Upper lobe of right lung (tissue), 1 donor: ENCODE data around the gene TCN1. TPM values are rescaled to one million over a fixed set of nuclear protein-coding genes. Genes with fewer than 3 reads are reported as not detected.
"Not testable (repeated sequence)": the region's sequence is repeated elsewhere in the genome, so short reads cannot be mapped to it uniquely, and the experiment has no call there.

Experiments
- ATAC-seq: fragments of 200-7000 bp; cut with Tn5 transposase; one replicate; pipeline ENCODE4 v1.9.1; 2020; ENCODE audit warnings: mild to moderate bottlenecking, moderate library complexity
- DNase-seq: peaks from one replicate; pipeline ENCODE4 v3.0.0-alpha.2; 2020
- H3K27ac ChIP-seq: fragments of 200-600 bp; one replicate; pipeline ENCODE4 v1.8.0; 2022
- H3K27me3 ChIP-seq: fragments of 200-600 bp; one replicate; pipeline ENCODE4 v1.8.0; 2022; ENCODE audit warnings: mild to moderate bottlenecking
- H3K36me3 ChIP-seq: fragments of 200-600 bp; one replicate; pipeline ENCODE4 v1.8.0; 2022
- H3K4me1 ChIP-seq: fragments of 200-600 bp; one replicate; pipeline ENCODE4 v1.8.0; 2022
- H3K4me3 ChIP-seq: fragments of 200-600 bp; one replicate; pipeline ENCODE4 v1.8.0; 2022; ENCODE audit warnings: mild to moderate bottlenecking
- H3K9me3 ChIP-seq: fragments of 200-600 bp; one replicate; pipeline ENCODE4 v1.8.0; 2022
- intact Hi-C: fragments of 100-400 bp; cut with DNase I; formaldehyde crosslinking; loops from one replicate; pipeline ENCODE4 v1.11.0; 2022
- total RNA-seq: library from RNA; stranded (reverse); fragmentation: NEBNext Ultra II Directional; extraction: Animal tissue kit (Norgen Biotek cat#: 25700); gene quantifications from one replicate; pipeline ENCODE4 v1.2.1, GENCODE V29; 2021
- TF ChIP-seq, protein P1 (sequence below): fragments of 200-600 bp; IDR thresholded peaks from one replicate; pipeline ENCODE4 v1.8.0; 2022; ENCODE audit warnings: antibody characterized with exemption
- donor health status: DM: no; HTN: yes; CAD: no; lungs with severe emphysema.

The TCN1 gene
- total RNA-seq, 1 donor from 2014 or later = not detected

DNA sequence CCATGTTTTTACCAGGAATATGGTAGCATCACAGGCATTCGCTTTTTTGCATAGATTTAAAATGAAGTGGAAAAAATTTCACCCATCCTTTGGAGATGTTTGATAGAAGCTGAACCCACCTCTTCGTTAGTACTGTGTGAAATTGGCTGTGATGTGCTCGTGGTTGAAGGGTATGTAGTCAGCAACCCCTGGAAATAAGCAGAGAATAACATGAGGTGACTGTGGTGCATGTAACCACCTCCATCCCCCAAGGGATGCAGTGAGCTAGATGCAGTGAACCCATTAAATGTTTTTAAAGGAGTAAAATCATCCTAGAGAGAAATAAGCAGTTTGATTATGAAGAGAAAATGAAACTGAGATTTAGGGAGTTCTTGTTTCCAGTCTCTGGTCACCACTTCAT, 36.9 kb downstream of the TCN1 start:
- TF ChIP-seq, protein P1, sequence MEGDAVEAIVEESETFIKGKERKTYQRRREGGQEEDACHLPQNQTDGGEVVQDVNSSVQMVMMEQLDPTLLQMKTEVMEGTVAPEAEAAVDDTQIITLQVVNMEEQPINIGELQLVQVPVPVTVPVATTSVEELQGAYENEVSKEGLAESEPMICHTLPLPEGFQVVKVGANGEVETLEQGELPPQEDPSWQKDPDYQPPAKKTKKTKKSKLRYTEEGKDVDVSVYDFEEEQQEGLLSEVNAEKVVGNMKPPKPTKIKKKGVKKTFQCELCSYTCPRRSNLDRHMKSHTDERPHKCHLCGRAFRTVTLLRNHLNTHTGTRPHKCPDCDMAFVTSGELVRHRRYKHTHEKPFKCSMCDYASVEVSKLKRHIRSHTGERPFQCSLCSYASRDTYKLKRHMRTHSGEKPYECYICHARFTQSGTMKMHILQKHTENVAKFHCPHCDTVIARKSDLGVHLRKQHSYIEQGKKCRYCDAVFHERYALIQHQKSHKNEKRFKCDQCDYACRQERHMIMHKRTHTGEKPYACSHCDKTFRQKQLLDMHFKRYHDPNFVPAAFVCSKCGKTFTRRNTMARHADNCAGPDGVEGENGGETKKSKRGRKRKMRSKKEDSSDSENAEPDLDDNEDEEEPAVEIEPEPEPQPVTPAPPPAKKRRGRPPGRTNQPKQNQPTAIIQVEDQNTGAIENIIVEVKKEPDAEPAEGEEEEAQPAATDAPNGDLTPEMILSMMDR = no peak
- Histone ChIP-seq H3K36me3 (no peaks in the 10 kb centered on the region), H3K27me3 (no peaks in the 10 kb centered on the region), H3K4me3 (no peak overlapping the region), H3K9me3 (no peaks in the 10 kb centered on the region), H3K4me1 (no peaks in the 10 kb centered on the region), H3K27ac (no peak overlapping the region)
- no peak for DNase-seq
- ATAC-seq = no peak
- intact Hi-C loops = no loop called here

DNA sequence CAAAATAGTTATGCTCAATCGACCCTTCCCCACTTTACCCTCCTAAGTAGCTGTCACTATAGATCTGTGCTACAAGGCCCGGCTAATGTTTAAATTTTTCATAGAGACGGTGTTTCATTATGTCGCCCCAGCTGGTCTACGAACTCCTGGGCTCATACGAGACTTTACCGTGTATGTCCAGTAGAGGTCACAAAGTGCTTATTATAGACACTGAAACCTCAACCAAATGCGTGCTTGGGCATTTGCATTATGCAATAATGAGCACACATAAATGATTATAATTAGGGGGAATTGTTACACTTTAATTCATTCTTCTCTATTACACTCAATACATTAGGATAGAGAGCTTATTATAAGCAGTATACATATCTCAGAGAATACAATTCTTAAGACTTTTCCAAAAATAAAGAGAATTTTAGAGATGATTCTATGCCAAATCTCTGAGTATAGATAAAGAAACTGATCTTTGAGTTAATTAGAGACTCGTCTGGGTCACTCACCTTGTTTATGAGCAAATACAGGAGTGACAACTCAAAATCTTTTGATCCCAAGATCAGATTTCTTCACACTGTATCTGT, 43.2 kb downstream of the TCN1 start:
- no peaks in the 10 kb centered on the region for H3K27me3 ChIP-seq
- DNase-seq = no peak
- intact Hi-C loops = no loop called here
- H3K27ac ChIP-seq = no peak overlapping the region
- ATAC-seq = peak; percentile 94
- H3K4me3 ChIP-seq = no peak overlapping the region
- H3K36me3 ChIP-seq = no peaks in the 10 kb centered on the region
- H3K9me3 ChIP-seq = no peaks in the 10 kb centered on the region
- TF ChIP-seq, protein P1 = peak; percentile 61
- H3K4me1 ChIP-seq = no peaks in the 10 kb centered on the region

DNA sequence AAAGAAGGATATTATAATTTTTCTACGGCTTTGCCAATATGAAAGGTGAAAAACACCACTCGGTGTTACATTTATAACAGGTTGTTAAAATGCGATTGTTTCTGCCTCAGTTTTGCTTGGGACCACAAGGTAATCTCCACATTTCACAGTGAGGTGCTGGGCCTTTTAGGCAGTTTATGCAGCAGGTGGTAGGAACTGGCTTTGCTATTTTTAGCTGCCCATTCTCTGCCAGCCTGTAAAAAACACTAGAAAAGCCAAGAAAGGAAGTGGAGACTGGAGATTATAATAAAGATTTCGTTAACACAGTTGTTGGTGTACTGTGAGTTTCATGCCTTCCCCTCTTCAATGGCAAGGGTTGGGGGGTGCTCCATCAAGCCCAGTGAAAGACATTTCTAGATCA, 47.7 kb downstream of the TCN1 start:
- intact Hi-C loops = no loop called here
- H3K9me3 ChIP-seq = no peaks in the 10 kb centered on the region
- TF ChIP-seq, protein P1 = no peak
- H3K4me1 ChIP-seq = no peaks in the 10 kb centered on the region
- ATAC-seq (no peak), DNase-seq (no peak)
- H3K4me3 ChIP-seq = no peak overlapping the region
- no peaks in the 10 kb centered on the region for H3K27me3 ChIP-seq
- no peaks in the 10 kb centered on the region for H3K36me3 ChIP-seq
- no peak overlapping the region for H3K27ac ChIP-seq

DNA sequence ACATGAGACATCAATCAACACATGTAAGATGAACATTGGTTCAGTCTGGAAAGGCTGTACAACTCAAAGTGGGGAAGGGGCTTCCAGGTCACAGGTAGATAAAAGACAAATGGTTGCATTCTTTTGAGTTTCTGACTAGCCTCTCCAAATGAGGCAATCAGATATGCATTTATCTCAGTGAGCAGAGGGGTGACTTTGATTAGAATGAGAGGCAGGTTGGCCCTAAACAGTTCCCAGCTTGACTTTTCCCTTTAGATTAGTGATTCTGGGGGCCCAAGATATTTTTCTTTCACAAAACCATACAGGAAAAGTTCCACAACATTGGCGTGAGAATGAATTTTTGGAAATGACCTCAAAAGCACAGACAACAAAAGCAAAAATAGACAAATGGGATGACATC, 49.9 kb downstream of the TCN1 start:
- ATAC-seq = not testable (repeated sequence)

DNA sequence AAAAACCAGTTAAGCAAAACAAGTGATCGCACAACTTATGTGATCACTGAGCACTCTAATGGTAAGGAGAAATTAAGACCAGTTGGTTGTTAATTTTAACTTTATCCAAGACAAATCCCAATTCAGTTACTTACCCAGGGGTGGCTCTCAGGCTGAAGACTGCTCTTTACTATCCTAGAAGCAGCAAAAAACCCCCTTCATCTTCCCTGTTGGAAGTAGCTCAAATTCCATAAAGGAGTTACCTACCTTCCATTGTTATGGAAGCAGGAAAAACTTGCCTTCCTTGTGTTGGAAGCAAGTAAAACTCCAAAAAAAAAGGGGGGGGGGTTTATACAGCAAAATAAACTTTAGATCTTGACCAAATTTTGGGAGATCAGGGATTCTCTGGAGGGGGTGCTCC, 50.5 kb downstream of the TCN1 start:
- TF ChIP-seq, protein P1 = no peak
- Histone ChIP-seq H3K36me3 (no peaks in the 10 kb centered on the region), H3K4me1 (no peaks in the 10 kb centered on the region), H3K27ac (no peak overlapping the region), H3K27me3 (no peaks in the 10 kb centered on the region), H3K9me3 (no peaks in the 10 kb centered on the region), H3K4me3 (no peak overlapping the region)
- no peak for DNase-seq
- intact Hi-C loops = no loop called here
- no peak for ATAC-seq

More for the DNA sequence above, 49.9 kb downstream of the TCN1 start:
- H3K4me3 ChIP-seq, DNase-seq, H3K27me3 ChIP-seq, H3K36me3 ChIP-seq, H3K9me3 ChIP-seq, H3K27ac ChIP-seq, H3K4me1 ChIP-seq, intact Hi-C loops: not testable (repeated sequence)

DNA sequence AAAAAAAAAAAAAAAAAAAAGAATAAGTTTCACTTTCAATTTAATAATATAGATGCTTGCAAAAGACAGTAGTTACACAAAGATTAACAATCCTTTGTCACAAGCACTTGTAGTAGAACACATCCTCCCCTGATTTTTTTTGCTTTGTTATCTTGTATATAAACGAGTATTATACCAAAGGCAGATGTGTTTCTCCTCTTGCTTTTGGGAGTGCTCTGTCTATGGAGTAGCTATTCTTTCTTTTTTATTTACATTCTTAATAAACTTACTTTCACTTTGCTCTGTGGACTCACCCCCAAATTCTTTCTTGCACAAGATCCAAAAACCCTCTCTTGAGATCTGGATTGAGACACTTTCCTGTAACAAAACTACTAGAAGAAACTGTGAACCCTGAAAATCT, 52.3 kb downstream of the TCN1 start:
- TF ChIP-seq, protein P1 = no peak
- Histone ChIP-seq H3K9me3 (no peaks in the 10 kb centered on the region), H3K27ac (no peak overlapping the region), H3K36me3 (peaks cover under 1% of the 10 kb centered on the region), H3K4me1 (peaks cover 6% of the 10 kb centered on the region), H3K27me3 (no peaks in the 10 kb centered on the region), H3K4me3 (no peak overlapping the region)
- ATAC-seq (no peak), DNase-seq (no peak)
- intact Hi-C loops = no loop called here
